ENCODE measurements around the gene EHD4.

GRCh38 chr15:41856262-41856661, 116.1 kb downstream of the EHD4 start:
- TF ChIP-seq CTCF (optimal IDR thresholded peaks at IDR 0.05 in 1 of 3, IDR thresholded peaks at IDR 0.05 in 1 of 3, conservative IDR thresholded peaks at IDR 0.05 in 1 of 3; ENCODE audit: extremely low read depth in 1 of 3, insufficient read depth in 2 of 3, low read length in 3 of 3) (no peak), EZH2 (IDR thresholded peaks at IDR 0.05; ENCODE audit: low read length) (no peak)
